GM12878 (cell line): ENCODE data around the gene ARL9. TPM values are rescaled to one million over a fixed set of nuclear protein-coding genes. Genes with fewer than 3 reads are reported as not detected.

Experiments used
- BCL3 ChIP-seq: IDR thresholded peaks from 2 replicates; pipeline ENCODE4 v1.6.1; 2011; ENCODE audit warnings: borderline replicate concordance, low read depth, mild to moderate bottlenecking, moderate library complexity, low read length; ENCODE audit not compliant: insufficient read depth, poor library complexity, severe bottlenecking
- CHD2 ChIP-seq: IDR thresholded peaks from 2 replicates; pipeline ENCODE4 v1.6.1; 2011; ENCODE audit warnings: low read depth, low read length, improper control_type of control experiment, borderline replicate concordance
- CTCF ChIP-seq, 3 experiments: IDR thresholded peaks in 2 of 3; conservative IDR thresholded peaks in 1 of 3; 2 replicates each; pipeline ENCODE4 v1.5.1; 2011; ENCODE audit warnings: low read depth in 3 of 3, low read length in 3 of 3, mild to moderate bottlenecking in 3 of 3, control low read depth in 2 of 3, moderate library complexity in 2 of 3, inconsistent platforms in 1 of 3, mixed read lengths in 1 of 3; ENCODE audit not compliant: control insufficient read depth in 2 of 3, insufficient read depth in 1 of 3; ENCODE audit errors: extremely low read depth in 1 of 3
- ESRRA ChIP-seq: IDR thresholded peaks from 2 replicates; pipeline ENCODE4 v1.6.1; 2012; ENCODE audit warnings: mild to moderate bottlenecking, low read length, improper control_type of control experiment
- GABPA ChIP-seq: IDR thresholded peaks from 2 replicates; pipeline ENCODE4 v1.6.1; 2014; ENCODE audit warnings: antibody characterized with exemption, low read depth, mild to moderate bottlenecking, inconsistent platforms
- GATAD2B ChIP-seq: fragments of 450-650 bp; conservative IDR thresholded peaks from 2 replicates; pipeline ENCODE4 v1.6.1; 2017; ENCODE audit warnings: low read depth, mild to moderate bottlenecking, moderate library complexity
- MAX ChIP-seq: IDR thresholded peaks from 2 replicates; pipeline ENCODE4 v1.6.1; 2012; ENCODE audit warnings: low read depth, low read length, improper control_type of control experiment
- MTA2 ChIP-seq: fragments of 450-650 bp; IDR thresholded peaks from 2 replicates; pipeline ENCODE4 v1.6.1; 2016; ENCODE audit warnings: low read depth, mild to moderate bottlenecking, moderate library complexity
- MYB ChIP-seq: fragments of 150-350 bp; IDR thresholded peaks from 2 replicates; pipeline ENCODE4 v1.6.1; 2014; ENCODE audit warnings: mild to moderate bottlenecking, low read depth, low read length, borderline replicate concordance
- MYC ChIP-seq: IDR thresholded peaks from 2 replicates; pipeline ENCODE4 v1.6.1; 2011; ENCODE audit warnings: mild to moderate bottlenecking, low read length, moderate library complexity, inconsistent platforms; ENCODE audit not compliant: insufficient read depth, insufficient replicate concordance, insufficient read length, severe bottlenecking
- NR2C2 ChIP-seq: IDR thresholded peaks from 2 replicates; pipeline ENCODE4 v1.6.1; 2011; ENCODE audit warnings: borderline replicate concordance, low read depth; ENCODE audit not compliant: control insufficient read depth, insufficient read length
- NR2F1 ChIP-seq: fragments of 450-650 bp; conservative IDR thresholded peaks from 2 replicates; pipeline ENCODE4 v1.6.1; 2017; ENCODE audit warnings: mild to moderate bottlenecking
- PAX5 ChIP-seq: IDR thresholded peaks from 2 replicates; pipeline ENCODE4 v1.6.1; 2011; ENCODE audit warnings: low read depth, low read length, borderline replicate concordance
- PRDM15 ChIP-seq: fragments of 450-650 bp; formaldehyde crosslinking; IDR thresholded peaks from 2 replicates; pipeline ENCODE4 v1.4.0; 2020; ENCODE audit warnings: mild to moderate bottlenecking, moderate library complexity
- RAD21 ChIP-seq: IDR thresholded peaks from 2 replicates; pipeline ENCODE4 v1.6.1; 2011; ENCODE audit warnings: mild to moderate bottlenecking, low read depth, low read length, moderate library complexity; ENCODE audit not compliant: insufficient read depth
- RB1 ChIP-seq: fragments of 450-650 bp; formaldehyde crosslinking; IDR thresholded peaks from 2 replicates; pipeline ENCODE4 v1.6.1; 2017; ENCODE audit warnings: mild to moderate bottlenecking, borderline replicate concordance
- RELA ChIP-seq: fragments of 450-650 bp; IDR thresholded peaks from 2 replicates; pipeline ENCODE4 v1.8.0; 2014; ENCODE audit warnings: borderline replicate concordance; ENCODE audit not compliant: partially characterized antibody
- SREBF2 ChIP-seq: IDR thresholded peaks from 2 replicates; pipeline ENCODE4 v1.6.1; 2012; ENCODE audit warnings: mild to moderate bottlenecking, low read length
- STAT3 ChIP-seq: IDR thresholded peaks from 2 replicates; pipeline ENCODE4 v1.6.1; 2011; ENCODE audit warnings: low read depth, low read length, improper control_type of control experiment
- TBL1XR1 ChIP-seq: IDR thresholded peaks from 2 replicates; pipeline ENCODE4 v1.6.1; 2012; ENCODE audit warnings: low read depth, low read length, improper control_type of control experiment
- ZBTB33 ChIP-seq: fragments of 450-650 bp; IDR thresholded peaks from 2 replicates; pipeline ENCODE4 v1.6.1; 2017; ENCODE audit warnings: mild to moderate bottlenecking
- ZSCAN29 ChIP-seq: fragments of 450-650 bp; IDR thresholded peaks from 2 replicates; pipeline ENCODE4 v1.6.1; 2017; ENCODE audit warnings: mild to moderate bottlenecking, moderate library complexity
- polyA plus RNA-seq, 11 experiments: library from polyadenylated mRNA; depleted of rRNA in 4 of 11; unstranded in 6 of 11; stranded (reverse) in 5 of 11; fragments of >200 nt; fragmentation: Nextera tagmentation in 4 of 11; fragmentation: Illumina TruSeq in 1 of 11; extraction: Ambion mirVana in 4 of 11; extraction: Trizol in 1 of 11; gene quantifications; 1 replicate in 1 of 11; 2 replicates in 10 of 11; pipeline versions ENCODE4 v1.2.1 to v1.2.3, GENCODE V29; 2011 to 2016; ENCODE audit warnings: inconsistent platforms in 2 of 11, missing spikeins in 2 of 11, low read depth in 1 of 11
- total RNA-seq, 4 experiments: library from RNA; depleted of rRNA in 3 of 4; stranded (reverse); fragments of >200 nt in 3 of 4; fragmentation: Illumina TruSeq in 1 of 4; extraction: Trizol in 1 of 4; gene quantifications; 2 replicates each; pipeline versions ENCODE4 v1.2.1 to v1.2.3, GENCODE V29; 2013 to 2021

Gene ARL9
- total and polyA plus RNA-seq, 10 of the 15 experiments (the other 5 are each of a cell fraction or from before 2014, with no cell fraction given): not detected

- no peak for TF ChIP-seq MYC
- peak; percentile 78 for TF ChIP-seq RAD21
- TF ChIP-seq NR2F1: no peak
- peak; percentile 94 to 99 (median 97); a peak in 5 of 6 replicates for TF ChIP-seq CTCF (IDR thresholded peaks at IDR 0.05 in 2 of 3, conservative IDR thresholded peaks at IDR 0.05 in 1 of 3; ENCODE audit: control insufficient read depth in 2 of 3, extremely low read depth in 1 of 3, insufficient read depth in 1 of 3, low read depth in 3 of 3, low read length in 3 of 3)
- no peak for TF ChIP-seq CHD2
- TF ChIP-seq PAX5: no peak
- no peak for TF ChIP-seq STAT3
- TF ChIP-seq GATAD2B: no peak
- TF ChIP-seq TBL1XR1: no peak
- no peak for TF ChIP-seq NR2C2
- TF ChIP-seq MTA2: no peak
- TF ChIP-seq RELA: no peak
- TF ChIP-seq MYB: no peak
- no peak for TF ChIP-seq GABPA
- no peak for TF ChIP-seq BCL3
- TF ChIP-seq PRDM15 (CRISPR knock-in tag): no peak
- peak; percentile 66; the same call in 1 of the 2 replicates for TF ChIP-seq RB1
- peak; percentile 55; the same call in 1 of the 2 replicates for TF ChIP-seq MAX
- no peak for TF ChIP-seq SREBF2
- no peak for TF ChIP-seq ZSCAN29
- no peak for TF ChIP-seq ESRRA
- no peak for TF ChIP-seq ZBTB33
These were observed 39.1 kb downstream of the ARL9 start (continued) for GRCh38 chr4:56544573-56545131.
